Measurements from ENCODE around the gene TBC1D4.

Gene TBC1D4

DNA sequence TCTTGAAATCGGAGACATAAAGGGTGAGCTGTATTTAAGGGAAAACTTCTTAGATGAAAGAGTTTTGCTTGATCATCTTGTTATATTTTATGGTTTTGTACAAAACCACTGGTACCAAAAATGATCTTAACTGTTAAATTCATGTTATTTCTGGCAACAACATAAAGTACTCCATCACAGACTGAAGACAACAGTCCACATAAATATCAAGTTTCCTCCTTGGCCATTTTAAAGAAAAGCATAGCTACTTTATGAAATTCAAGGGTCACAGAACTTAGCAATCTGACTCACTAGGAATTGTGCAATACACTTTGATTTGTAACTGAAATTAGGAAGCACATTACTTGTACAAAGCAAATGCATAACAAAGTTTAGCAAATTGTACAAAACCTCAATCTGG, 66.3 kb downstream of the TBC1D4 start:
- no peak for DNase-seq

DNA sequence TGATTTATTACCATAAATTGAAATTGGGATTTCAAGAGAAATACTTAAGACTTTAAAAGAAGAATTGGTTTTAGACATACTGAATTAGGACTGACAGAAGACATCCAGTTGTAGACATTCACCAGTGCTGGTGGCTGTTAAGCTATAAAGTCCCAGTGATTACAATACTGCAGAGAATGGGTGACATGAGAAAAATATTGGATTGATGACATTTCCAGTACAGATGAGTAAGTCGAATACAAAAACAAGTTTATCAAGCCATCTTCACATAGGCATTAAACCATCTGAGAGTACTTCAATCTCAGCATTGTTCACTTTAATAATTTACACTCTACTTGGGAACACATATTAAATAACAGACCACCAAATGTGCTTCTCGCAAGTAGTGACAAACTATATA, 66.8 kb downstream of the TBC1D4 start:
- DNase-seq = no peak

DNA sequence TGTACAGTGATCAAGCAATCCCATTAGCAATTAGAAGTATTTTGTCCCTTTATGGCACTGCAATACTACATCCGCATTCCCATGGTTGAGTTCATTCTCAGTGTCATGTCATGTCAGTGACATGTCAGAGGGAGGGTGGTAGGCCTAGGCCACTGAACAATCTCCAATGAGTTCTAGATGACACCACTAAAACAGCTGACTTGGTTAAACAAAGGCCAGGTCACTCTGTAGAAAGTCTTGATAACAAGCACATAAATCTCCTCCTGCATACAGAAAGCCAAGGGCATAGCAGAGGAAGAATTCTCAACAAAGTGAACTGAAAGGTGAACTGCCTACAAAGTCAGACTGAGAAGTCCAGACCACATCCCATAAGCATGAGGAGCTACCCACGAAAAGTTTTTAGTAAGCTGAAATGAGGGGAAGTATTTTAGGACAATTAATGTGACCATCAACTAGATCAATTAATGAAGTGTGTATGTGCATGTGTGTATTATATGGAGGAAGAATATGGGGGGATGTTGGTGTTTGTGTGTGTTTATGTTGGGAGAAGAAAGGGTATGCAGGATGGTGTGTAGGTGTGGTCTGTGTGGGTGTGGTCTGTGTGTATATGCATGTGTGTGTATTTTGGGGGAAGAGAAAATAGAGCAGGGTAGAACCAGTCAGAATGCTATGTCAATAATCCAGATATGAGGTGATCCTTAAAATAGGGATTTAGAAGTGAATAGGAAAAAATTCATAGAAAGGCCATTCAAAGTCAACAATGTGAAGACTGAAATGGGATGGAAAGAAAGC, 67.7 kb downstream of the TBC1D4 start:
- DNase-seq = no peak

DNA sequence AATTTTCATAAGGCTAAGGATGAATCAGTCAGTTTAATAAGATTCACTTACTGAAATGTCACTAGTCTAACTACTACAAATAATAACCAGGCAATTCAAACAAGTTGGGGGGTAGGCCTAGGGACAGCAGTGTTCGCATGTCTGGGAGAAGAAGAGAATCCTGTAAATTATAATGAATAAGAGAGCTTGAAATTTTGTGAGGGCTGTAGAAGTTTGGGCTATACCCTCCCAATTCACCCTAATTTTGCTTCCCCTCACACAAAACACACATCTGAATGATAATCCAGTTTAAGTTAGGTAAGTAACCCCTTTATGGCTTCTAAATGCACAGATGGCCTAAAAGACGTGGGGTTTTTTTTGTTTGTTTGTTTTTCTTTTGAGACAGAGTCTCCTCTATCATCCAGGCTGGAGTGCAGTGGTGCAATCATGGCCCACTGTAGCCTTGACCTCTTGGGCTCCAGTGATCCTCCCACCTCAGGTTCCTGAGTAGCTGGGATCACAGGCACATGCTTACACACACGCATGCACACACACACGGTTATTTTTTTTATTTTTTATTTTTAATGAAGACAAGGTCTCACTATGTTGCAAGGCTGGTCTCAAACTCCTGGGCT, 69.9 kb downstream of the TBC1D4 start:
- DNase-seq = no peak

DNA sequence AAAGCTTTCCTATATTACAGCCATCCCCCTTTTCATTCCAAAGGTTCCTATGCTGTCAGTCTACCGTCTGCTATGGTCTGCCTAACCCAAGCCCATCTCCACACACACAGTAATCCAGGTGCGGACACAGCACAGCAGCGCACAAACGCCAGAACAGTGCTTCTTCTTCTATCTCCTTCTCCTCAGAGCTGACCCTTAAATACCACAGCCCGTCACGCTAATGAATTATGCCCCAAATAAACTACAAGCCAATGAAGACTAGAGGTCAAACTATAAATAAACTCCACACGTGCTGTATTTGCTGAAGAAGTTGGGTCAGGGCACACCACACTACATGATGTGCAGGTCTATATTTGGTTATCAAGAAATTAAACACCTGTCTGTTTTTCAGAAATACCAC, 71.8 kb downstream of the TBC1D4 start:
- no peak for DNase-seq

DNA sequence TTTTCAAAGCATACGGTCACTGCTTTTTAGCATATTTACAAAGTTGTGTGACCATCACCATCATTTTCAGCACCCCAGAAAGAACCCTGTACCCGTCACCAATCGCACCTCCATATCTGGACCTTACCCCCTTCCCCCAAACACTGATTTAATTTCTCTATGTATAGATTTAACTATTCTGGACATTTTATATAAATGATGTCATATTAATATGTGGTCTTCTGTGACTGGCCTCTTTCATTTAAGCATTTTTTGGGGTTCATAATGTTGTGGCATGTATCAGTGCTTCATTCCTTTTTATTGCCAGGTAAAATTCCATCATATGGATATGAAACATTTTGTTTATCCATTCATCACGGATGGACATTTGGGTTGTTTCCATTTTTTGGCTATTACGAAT, 74.0 kb downstream of the TBC1D4 start:
- no peak for DNase-seq

DNA sequence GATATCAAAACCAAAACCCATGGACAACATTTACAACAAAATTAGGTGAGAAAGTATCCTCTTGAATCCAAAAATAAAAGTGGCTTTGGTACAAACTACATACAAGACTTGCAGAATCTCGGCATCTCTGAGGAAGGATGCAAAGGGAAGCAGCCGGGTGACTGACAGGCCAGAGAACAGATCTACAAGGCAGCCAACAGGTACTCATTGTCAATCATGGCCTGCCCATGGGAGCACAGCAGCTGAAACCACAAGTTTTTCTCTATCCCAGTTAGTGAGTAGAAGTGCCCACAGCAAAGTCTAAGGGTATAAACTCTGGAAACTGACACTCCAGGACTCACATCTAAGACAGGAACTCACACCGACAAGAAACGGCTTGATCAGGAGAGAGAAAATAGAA, 74.5 kb downstream of the TBC1D4 start:
- DNase-seq = no peak

DNA sequence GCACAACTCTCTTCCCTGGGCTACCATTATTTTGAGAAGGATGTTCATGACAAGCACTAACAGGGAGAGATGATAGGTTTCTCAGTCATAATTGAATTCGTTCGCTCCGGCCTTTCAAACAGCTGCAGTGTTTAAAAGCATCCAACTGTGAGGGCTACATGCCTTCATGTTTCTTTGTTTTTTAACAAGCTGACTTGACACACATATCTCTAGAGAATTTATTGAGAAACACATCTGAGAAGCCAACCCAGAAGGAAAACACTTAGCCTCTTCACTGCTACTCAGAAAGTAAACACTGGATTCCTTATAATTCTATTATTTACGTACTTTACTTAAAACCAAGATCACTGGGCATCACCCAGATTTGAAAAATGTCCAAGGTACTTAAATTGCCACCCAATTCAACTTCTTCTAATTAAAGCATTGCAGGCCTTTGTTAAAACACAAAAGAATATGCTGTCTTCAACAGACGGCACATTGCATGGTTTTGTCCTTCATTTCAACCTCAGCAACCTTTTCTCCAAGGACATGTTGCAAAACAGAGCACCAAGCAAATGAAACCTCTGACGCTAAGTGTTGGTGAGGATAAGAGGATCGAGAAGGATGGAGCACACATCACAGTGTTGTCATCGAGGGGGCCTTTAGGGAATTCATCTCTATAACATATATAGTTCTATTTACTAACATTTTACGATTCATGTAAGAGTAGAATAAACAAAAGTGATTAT, 75.8 kb downstream of the TBC1D4 start:
- DNase-seq = no peak

DNA sequence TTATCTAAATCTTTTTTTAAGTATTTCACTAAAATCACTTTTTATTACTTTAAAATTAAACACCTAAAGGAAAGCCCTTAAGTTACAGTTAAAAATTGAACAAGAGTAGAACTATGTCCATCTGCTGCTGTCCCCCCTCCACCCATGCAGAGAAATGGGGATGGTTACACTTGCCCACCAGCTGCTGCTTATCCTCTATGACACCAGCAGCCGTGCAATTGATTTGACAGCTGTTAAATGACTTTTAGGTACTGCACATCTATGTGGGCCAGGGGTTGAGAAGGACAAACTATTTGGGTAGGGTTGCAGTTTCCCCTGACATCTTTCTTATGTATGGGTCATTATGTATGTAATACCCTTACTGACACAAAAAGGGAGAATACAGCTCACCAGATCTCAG, 77.2 kb downstream of the TBC1D4 start:
- no peak for DNase-seq

DNA sequence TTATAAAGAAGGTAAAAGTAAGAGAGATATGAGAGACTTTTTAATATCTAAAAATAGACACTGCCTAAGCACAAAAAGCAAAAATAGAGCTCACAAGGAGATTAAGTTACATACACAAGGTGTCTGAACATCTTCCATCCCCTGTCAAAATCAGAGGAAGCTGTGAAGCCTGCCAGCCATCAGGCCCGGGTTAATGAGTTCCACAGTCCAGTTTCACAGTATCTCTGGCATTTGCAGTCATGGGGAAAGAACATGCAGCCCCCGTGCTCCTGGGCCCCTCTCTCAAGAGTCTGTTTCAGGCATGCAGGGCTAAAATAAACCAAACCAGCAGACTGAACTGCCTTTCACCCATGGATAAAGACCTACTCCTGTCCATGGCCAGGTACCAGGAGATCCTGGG, 79.2 kb downstream of the TBC1D4 start:
- DNase-seq = no peak

DNA sequence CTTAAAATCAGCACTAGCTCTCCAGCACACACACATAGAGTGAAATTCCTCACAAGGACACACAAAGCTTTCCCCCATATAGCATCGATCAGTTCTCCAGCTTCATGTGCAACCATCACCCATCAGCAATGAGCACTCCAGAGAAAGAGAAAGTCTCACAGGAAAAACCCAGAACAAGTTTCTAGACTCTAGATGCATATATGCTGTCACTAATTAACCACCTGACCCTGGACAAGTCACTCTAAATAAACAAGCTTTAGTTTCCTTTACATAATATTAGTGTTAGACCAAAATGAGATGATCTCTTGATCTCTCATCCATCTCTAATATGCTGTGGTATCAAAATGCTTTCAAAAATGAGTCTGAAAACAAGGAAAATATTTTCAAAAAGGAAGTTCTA, 81.2 kb downstream of the TBC1D4 start:
- DNase-seq = no peak

DNA sequence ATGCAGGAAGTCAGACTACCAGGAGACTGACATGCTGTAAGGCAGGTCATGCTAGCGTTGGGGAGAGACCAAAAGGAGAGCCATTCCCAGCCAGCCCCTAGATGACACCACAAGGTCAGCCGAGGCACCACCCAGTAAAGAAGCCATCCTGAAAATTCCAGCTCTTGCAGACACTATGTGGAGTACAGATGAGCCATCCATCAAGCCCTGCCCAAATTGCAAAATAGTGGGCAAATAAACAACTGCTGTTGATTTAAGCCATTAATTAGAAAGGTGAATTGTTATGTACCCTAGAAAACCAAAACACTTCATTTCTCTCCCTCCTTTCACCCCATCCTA, 82.1 kb downstream of the TBC1D4 start:
- DNase-seq = no peak

DNA sequence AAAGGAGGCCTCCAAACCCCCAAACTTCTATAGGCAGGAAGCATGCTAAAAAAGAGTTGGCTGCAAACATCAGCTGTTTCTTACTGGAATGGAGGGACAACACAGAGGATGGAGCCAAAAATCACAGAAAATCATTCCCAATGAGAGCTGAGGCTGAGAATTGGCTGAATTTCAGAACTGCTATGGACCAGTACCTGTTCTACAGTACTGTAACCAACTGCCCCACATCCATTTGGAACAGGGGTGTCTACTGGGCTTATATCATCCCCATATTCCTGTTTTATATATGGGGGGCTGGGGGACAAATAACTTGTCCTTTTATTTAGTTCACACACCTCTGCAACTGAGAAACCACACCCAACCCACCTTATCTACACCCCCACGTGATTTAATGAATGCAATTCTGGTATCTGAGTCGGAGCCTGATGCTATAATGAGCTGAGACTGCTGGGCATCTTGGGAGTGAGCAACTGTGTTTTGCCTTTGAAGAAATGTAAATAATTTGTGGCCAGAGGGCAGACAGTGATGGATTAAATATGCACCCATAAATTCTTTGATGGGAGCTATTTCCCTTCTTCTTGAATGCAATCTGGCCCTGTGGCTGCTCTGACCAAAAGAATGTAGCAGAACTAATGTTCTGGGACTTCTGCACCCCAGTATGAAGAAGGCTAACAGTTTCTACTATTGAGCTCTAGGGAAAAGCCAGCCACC, 82.6 kb downstream of the TBC1D4 start:
- DNase-seq = no peak

DNA sequence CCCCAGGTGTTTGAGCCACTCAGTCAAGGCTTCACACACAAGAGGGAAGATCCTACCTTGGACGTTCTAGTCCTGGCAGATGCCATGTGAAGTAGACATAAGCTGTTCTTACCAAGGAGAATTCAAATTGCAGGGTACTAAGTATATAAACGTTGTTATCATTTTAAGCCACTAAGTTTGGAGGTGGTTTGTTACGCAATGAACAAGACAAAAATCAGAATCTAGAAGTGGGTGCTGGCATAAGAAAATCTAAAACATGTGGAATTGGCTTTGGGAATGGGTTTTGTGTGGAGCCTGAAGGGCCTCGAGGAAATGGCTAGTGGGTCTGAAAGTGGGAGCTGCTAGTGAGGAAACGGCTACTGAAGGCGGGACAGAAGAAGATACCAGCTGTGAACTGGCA, 83.9 kb downstream of the TBC1D4 start:
- no peak for DNase-seq

DNA sequence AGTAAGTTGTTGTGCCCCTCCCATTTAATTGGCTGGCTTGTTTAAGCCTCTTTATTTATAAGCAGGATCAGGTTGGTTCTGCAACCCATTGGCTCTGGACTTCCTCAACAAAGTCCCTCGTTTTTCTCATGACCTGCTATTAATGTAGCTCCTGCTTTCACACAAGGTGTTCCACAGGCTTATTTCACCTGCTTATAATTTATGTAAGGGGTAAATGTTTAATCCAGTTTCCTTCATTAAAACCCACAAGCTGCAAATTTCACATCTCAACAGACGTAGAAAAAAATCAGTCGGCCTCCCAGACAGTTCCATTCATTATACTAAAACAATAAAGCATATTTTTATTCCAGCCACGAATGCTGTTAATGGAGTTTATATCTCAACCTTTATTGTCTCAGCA, 86.1 kb downstream of the TBC1D4 start:
- no peak for DNase-seq

DNA sequence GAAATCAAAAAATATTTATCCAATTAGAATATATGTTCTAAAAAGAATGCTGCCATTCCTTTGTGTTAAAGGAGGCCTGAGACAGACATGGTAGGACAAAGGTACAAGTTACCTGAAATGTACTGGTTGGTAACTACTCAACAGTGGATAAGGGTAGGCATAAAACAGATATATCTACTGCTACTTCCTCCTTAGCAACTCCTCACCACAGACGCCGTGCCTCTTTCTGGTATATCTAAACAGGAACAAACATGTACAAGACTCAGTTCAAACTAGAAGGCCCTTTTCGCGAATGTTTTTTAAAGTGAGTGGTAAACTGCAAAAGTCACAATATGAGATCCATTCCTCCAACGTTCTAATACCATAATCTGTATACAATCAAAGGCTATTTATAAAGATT, 86.9 kb downstream of the TBC1D4 start:
- DNase-seq = no peak

DNA sequence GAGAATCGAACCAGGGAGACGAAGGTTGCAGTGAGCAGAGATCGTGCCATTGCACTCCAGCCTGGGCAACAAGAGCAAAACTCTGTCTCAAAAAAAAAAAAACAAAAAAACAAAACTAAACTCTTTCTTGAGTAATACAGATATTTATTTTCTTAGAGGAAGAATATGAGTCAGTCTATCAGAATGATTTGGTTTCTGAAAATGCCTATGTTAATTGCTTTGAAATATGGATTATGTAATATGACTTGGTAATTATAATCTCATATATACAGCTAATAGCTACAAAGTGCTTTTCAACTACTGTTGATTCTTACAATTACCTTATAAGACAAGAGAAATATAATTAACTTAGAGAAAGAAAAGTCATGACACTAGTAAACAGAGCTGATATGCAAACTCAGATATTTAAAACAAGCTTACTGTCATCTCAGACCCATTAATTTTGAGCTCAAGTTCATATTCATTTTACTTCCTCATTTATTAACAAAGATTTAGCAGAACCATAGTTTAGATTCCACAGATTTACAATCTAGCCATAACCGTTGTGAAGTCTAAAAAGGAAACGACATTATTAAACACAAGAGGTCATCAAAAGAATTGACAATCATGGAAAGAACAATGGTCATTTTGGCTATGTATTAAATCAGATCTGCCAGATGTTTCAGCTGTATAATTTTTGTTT, 88.0 kb downstream of the TBC1D4 start:
- DNase-seq = no peak

DNA sequence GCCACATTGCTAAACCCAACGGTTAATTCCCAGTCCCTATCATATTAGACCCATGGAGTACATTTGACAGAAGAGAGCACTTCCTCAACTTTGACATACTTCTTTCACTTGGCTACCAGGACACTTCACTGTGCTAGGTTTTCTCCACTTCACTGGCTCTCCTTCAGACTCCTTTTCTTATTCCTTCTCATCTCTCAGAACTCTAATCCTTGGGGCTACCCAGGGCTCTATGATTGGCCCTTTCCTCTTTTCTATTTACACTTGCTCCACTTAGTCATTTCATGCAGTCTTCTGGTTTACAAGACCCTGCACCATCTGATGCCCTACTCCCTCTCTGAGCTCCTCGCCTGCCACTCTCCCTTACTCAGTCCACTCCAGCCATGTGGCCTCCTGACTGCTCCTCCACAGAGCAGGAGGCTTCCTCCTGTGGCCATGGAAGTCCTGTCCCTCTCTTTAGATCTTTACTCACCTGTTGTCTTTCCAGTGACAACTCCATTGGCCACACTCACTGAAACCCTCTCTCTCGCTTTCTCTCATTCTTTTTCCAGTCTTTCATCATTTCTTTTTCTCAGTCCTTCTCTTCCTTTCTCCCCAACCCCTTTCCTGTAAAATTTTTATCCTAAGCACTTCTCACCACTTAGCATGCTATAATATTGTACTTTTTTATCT, 90.4 kb downstream of the TBC1D4 start:
- DNase-seq = no peak

DNA sequence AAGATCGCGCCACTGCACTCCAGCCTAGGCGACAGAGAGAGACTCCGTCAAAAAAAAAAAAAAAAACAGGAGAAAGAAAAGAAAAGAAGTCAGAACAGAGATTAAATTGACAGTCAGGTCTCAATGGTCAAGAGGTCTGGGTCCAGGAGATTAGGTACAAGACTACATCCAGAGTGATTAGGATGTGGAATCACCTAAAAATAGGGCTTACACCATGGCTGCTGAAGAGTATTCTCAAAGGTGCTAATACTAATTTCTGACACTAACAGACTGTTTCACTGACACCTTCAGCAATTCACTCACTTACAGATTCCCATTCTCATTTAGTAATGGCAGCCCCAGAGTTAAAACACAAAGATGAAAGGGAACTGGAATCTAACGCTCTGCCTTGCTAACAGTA, 91.7 kb downstream of the TBC1D4 start:
- no peak for DNase-seq

DNA sequence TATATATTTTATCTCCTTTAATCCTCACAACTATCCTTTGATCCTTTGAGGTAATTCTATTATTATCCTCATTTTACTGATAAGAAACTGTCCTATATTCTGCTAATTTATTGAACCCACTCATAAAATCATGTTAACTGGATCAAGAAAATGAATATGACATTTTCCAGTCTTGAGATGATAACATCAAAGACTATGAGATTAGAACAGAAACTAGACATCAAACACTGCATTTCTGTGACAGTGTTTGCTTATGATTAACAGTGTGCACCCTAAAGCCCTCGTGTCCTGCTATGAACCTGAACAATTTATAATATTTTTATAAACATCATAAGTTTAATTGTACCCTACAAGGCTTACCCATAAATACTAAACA, 96.3 kb downstream of the TBC1D4 start:
- DNase-seq = no peak

DNA sequence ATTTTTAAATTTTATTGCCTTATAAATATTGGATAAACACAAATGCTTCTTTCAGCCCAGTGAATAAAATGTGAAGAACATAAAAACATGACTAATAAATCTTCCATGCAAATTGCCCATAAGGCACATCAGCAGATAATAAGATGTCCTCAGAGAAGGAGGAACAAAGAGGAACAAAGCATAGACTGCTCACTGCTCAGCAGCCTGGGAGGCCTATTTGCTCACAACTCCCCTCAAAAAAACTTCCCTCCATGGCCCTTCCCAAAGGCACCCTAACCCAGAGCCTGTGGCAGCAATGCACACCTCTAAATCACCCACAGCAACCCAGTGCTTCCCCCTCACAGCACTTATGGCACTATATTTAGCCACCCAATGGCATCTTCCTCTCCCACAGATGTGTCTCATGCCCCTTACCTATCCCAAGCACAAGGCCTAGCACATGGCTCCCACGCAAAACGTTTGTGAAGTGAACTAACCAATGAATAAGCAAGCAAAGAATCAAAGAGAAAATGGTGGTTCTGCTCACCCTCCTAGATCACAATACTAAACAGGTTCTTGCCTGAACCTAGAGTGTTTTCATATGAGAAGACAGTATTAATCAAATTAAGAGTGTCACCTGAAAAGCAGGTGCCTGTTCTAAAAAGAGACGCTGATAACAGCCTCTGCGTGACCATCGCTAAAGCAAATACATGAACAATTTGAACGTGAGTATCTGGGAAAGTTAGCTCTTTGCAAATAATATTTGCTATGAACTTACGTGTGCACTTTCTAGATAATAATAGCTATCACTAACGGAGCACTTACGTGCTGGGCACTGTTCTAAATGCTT, 96.9 kb downstream of the TBC1D4 start:
- no peak for DNase-seq
